ENCODE measurements around the gene AKR1C2. TPM values are rescaled to one million over a fixed set of nuclear protein-coding genes. Genes with fewer than 3 reads are reported as not detected.
"Not testable (repeated sequence)": the region's sequence is repeated elsewhere in the genome, so short reads cannot be mapped to it uniquely, and the experiment has no call there.

The AKR1C2 gene
- total RNA-seq, 1 donor from 2014 or later: 17.5 TPM

DNA sequence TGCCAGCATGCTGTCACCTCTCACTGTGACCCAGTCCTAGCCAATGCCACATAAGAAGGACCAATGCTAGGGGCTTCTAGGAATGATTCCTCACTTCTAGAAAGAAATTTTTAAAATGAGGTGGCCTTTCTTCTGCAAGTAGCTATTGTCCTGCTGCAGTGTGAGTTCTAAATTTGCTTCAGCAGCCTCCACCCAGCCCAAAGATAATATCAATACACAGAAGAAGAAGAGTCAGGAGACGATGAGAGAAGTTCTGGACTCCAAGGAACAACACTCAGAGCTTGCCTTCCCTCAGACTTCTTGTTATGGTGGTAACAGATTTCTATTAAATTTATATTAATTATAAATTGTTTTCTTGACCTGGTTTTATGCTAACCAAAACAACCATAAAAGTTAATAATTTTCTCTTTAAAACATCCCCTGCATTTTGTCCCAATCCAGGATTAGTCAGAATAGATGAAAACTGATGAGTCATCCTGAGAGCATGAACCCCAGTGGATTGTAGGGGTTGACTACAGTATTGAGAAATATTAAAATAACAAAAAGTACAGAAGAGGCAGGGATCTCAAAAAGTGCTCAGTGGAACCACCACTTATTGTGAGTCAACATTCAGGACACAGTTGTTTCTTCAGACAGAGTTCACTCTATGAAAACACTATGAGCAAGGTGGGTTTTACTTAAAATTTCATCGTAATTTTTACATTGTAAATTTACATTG lies 29.6 kb upstream of the AKR1C2 start:
- intact Hi-C loops (cut with micrococcal nuclease): no loop called here
- Histone ChIP-seq H3K27me3 (ENCODE audit: low read depth) (no peaks in the 10 kb centered on the region), H3K27ac (replicated peaks) (no peak overlapping the region), H3K4me1 (no peaks in the 10 kb centered on the region), H3K36me3 (no peaks in the 10 kb centered on the region), H3K4me3 (no peak overlapping the region), H3K9me3 (replicated peaks) (peaks cover 68% of the 10 kb centered on the region)
- TF ChIP-seq, protein P1, sequence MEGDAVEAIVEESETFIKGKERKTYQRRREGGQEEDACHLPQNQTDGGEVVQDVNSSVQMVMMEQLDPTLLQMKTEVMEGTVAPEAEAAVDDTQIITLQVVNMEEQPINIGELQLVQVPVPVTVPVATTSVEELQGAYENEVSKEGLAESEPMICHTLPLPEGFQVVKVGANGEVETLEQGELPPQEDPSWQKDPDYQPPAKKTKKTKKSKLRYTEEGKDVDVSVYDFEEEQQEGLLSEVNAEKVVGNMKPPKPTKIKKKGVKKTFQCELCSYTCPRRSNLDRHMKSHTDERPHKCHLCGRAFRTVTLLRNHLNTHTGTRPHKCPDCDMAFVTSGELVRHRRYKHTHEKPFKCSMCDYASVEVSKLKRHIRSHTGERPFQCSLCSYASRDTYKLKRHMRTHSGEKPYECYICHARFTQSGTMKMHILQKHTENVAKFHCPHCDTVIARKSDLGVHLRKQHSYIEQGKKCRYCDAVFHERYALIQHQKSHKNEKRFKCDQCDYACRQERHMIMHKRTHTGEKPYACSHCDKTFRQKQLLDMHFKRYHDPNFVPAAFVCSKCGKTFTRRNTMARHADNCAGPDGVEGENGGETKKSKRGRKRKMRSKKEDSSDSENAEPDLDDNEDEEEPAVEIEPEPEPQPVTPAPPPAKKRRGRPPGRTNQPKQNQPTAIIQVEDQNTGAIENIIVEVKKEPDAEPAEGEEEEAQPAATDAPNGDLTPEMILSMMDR (IDR thresholded peaks at IDR 0.05; ENCODE audit: borderline replicate concordance): no peak
- DNase-seq: no peak

DNA sequence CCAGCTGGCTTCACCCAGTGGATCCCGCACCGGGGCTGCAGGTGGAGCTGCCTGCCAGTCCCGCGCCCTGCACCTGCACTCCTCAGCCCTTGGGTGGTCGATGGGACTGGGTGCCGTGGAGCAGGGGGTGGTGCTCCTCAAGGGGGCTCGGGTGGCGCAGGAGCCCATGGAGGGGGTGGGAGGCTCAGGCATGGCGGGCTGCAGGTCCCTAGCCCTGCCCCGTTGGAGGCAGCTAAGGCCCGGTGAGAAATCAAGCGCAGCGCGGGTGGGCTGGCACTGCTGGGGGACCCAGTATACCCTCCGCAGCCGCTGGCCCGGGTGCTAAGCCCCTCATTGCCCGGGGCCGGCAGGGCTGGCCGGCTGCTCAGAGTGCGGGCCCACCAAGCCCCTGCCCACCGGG lies 28.8 kb upstream of the AKR1C2 start:
- H3K27ac ChIP-seq (replicated peaks); intact Hi-C loops (cut with micrococcal nuclease); H3K36me3 ChIP-seq; H3K4me3 ChIP-seq; DNase-seq; H3K4me1 ChIP-seq; H3K27me3 ChIP-seq (ENCODE audit: low read depth): not testable (repeated sequence)
- H3K9me3 ChIP-seq (replicated peaks): peaks cover 68% of the 10 kb centered on the region

GRCh38 chr10:5031588-5031987 lies 27.9 kb upstream of the AKR1C2 start:
- H3K36me3 ChIP-seq; DNase-seq; H3K27ac ChIP-seq (replicated peaks); H3K4me1 ChIP-seq; H3K4me3 ChIP-seq; H3K27me3 ChIP-seq (ENCODE audit: low read depth); intact Hi-C loops (cut with micrococcal nuclease): not testable (repeated sequence)
- H3K9me3 ChIP-seq (replicated peaks): peaks cover 66% of the 10 kb centered on the region

DNA sequence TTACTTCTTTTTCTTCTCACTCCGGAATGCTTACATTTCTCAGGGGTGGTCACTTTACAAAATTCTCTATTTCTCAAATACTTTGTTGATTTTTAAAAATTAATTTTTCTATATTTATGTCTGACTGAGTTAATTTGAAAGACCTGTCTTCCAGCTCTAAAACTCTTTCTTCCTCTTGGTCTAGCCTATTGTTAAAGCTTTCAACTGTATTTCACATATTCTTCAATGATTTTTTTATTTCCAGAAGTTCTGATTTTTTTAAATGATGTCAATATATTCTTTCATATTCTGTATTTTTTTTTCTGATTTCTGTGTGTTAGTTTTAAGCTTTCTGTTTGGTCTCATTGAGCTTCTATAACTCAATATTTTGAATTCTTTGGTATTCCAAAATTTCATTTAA lies 27.3 kb upstream of the AKR1C2 start:
- DNase-seq: no peak
- intact Hi-C loops (cut with micrococcal nuclease): no loop called here
- Histone ChIP-seq H3K36me3 (no peaks in the 10 kb centered on the region), H3K4me3 (no peak overlapping the region), H3K4me1 (no peaks in the 10 kb centered on the region), H3K9me3 (replicated peaks) (peaks cover 60% of the 10 kb centered on the region), H3K27me3 (ENCODE audit: low read depth) (no peaks in the 10 kb centered on the region), H3K27ac (replicated peaks) (no peak overlapping the region)
- TF ChIP-seq, protein P1 (IDR thresholded peaks at IDR 0.05; ENCODE audit: borderline replicate concordance): no peak

- H3K9me3 ChIP-seq (replicated peaks): peaks cover 11% of the 10 kb centered on the region
- DNase-seq; H3K4me1 ChIP-seq; intact Hi-C loops (cut with micrococcal nuclease); H3K27ac ChIP-seq (replicated peaks); H3K36me3 ChIP-seq; H3K4me3 ChIP-seq; H3K27me3 ChIP-seq (ENCODE audit: low read depth): not testable (repeated sequence)
These were observed 21.8 kb upstream of the AKR1C2 start for GRCh38 chr10:5025461-5025881.

- Histone ChIP-seq H3K9me3 (replicated peaks) (no peaks in the 10 kb centered on the region), H3K27ac (replicated peaks) (no peak overlapping the region), H3K27me3 (ENCODE audit: low read depth) (no peaks in the 10 kb centered on the region), H3K4me1 (peaks cover 25% of the 10 kb centered on the region), H3K4me3 (no peak overlapping the region), H3K36me3 (no peaks in the 10 kb centered on the region)
- TF ChIP-seq, protein P1 (IDR thresholded peaks at IDR 0.05; ENCODE audit: borderline replicate concordance): no peak
- no peak for DNase-seq
- intact Hi-C loops (cut with micrococcal nuclease): no loop called here
These were observed 19.6 kb upstream of the AKR1C2 start for GRCh38 chr10:5023177-5023805.

DNA sequence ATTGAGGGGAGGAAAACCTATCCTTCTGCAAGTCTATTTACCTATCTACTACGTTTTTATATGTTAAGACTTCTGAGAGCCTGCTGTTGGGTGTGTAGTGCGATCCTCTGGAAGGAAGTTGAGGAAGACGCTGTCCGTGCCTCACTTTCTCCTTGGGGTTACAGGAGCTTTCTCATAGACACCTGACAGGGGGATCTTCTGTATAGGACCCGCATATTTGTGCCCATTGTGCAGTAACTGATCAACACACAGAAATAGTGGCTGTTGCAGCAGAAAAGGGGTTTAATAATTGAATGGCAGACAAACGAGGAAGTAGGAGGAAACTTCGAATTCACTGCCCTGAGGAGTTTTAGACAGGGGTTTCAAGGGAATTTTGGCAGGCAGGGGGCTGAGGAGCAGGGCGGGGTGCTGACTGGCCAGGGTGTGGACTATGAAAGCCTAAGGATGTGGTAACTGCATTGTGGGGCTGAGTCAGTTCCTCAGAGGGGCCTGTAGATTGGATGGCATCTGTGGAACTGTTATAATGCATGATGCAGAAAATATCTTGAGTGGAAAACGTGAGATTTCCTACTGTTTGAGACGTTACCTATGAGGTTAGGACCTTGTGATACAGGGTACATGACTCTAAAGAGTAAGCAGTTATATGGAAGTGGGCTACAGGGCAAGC lies 18.1 kb upstream of the AKR1C2 start:
- H3K9me3 ChIP-seq (replicated peaks); H3K27me3 ChIP-seq (ENCODE audit: low read depth); H3K27ac ChIP-seq (replicated peaks); DNase-seq; intact Hi-C loops (cut with micrococcal nuclease); H3K36me3 ChIP-seq; H3K4me3 ChIP-seq: not testable (repeated sequence)
- peaks cover 29% of the 10 kb centered on the region for H3K4me1 ChIP-seq

GRCh38 chr10:5019770-5020612 lies 16.3 kb upstream of the AKR1C2 start:
- intact Hi-C loops (cut with micrococcal nuclease); DNase-seq; H3K36me3 ChIP-seq; H3K4me3 ChIP-seq; H3K27me3 ChIP-seq (ENCODE audit: low read depth); H3K9me3 ChIP-seq (replicated peaks): not testable (repeated sequence)
- H3K27ac ChIP-seq (replicated peaks): peak overlapping the region; percentile 62
- H3K4me1 ChIP-seq: peaks cover 21% of the 10 kb centered on the region
